ENCODE data around the gene GRID2.
"Not testable (repeated sequence)": the region's sequence is repeated elsewhere in the genome, so short reads cannot be mapped to it uniquely, and the experiment has no call there.

DNA sequence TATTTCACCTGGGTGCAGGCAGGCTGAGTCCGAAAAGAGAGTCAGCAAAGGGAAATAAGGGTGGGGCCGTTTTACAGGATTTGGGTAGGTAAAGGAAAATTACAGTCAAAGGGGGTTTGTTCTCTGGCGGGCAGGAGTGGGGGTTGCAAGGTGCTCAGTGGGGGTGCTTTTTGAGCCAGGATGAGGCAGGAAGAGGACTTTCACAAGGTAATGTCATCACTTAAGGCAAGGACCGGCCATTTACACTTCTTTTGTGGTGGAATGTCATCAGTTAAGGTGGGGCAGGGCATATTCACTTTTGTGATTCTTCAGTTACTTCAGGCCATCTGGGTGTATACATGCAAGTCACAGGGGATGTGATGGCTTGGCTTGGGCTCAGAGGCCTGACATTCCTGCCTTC, 32.2 kb upstream of the GRID2 start:
- TF ChIP-seq, protein P1, sequence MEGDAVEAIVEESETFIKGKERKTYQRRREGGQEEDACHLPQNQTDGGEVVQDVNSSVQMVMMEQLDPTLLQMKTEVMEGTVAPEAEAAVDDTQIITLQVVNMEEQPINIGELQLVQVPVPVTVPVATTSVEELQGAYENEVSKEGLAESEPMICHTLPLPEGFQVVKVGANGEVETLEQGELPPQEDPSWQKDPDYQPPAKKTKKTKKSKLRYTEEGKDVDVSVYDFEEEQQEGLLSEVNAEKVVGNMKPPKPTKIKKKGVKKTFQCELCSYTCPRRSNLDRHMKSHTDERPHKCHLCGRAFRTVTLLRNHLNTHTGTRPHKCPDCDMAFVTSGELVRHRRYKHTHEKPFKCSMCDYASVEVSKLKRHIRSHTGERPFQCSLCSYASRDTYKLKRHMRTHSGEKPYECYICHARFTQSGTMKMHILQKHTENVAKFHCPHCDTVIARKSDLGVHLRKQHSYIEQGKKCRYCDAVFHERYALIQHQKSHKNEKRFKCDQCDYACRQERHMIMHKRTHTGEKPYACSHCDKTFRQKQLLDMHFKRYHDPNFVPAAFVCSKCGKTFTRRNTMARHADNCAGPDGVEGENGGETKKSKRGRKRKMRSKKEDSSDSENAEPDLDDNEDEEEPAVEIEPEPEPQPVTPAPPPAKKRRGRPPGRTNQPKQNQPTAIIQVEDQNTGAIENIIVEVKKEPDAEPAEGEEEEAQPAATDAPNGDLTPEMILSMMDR (IDR thresholded peaks at IDR 0.05), result not testable (repeated sequence)
- TF ChIP-seq POLR2A, POLR2AphosphoS5 (IDR thresholded peaks at IDR 0.05): not testable (repeated sequence)

Measured in breast epithelium (tissue), 3 donors.